Keratinocyte (primary cell): ENCODE results near the gene SPDYE2. TPM values are rescaled to one million over a fixed set of nuclear protein-coding genes. Genes with fewer than 3 reads are reported as not detected.

Source experiments
- polyA plus RNA-seq, 5 experiments: library from polyadenylated mRNA; depleted of rRNA in 3 of 5; stranded (reverse) in 3 of 5; stranded (forward) in 1 of 5; unstranded in 1 of 5; fragments of >200 nt; gene quantifications; 1 replicate in 1 of 5; 2 replicates in 3 of 5; 3 replicates in 1 of 5; pipeline versions ENCODE4 v1.2.1 to v1.2.3, GENCODE V29; 2011 to 2012; ENCODE audit warnings: missing spikeins in 2 of 5, low read depth in 1 of 5, low replicate concordance in 1 of 5

SPDYE2 gene
- polyA plus RNA-seq, 1 donor (not counting 4 experiments of a cell fraction or from before 2014, with no cell fraction given) = not detected

Other genes with a start within 250 kb of the SPDYE2 start
- gene SPDYE6, start 194.8 kb upstream of the SPDYE2 start, polyA plus RNA-seq = not detected in 3 replicates
- 12.5 to 16.1 TPM (median 12.9 TPM) in 3 replicates for gene PRKRIP1, start 154.9 kb upstream of the SPDYE2 start, polyA plus RNA-seq
- gene ORAI2, start 117.7 kb upstream of the SPDYE2 start, polyA plus RNA-seq = 2.0 to 4.3 TPM (median 4.1 TPM) in 3 replicates
- 3.1 to 5.5 TPM (median 3.7 TPM) in 3 replicates for gene ALKBH4, start 86.4 kb upstream of the SPDYE2 start, polyA plus RNA-seq
- gene LRWD1, start 86.2 kb upstream of the SPDYE2 start, polyA plus RNA-seq = 11.3 to 15.3 TPM (median 14.4 TPM) in 3 replicates
- 65.0 to 71.8 TPM (median 65.9 TPM) in 3 replicates for gene POLR2J, start 72.3 kb upstream of the SPDYE2 start, polyA plus RNA-seq
- 0.45 to 1.2 TPM (median 0.49 TPM) in 3 replicates for gene RASA4B, start 33.4 kb upstream of the SPDYE2 start, polyA plus RNA-seq
- gene UPK3BL2, start 7.5 kb upstream of the SPDYE2 start, polyA plus RNA-seq = 4.6 to 27.3 TPM (median 6.3 TPM) in 3 replicates
- gene POLR2J3, start 21.4 kb downstream of the SPDYE2 start, polyA plus RNA-seq = 30.0 to 93.6 TPM (median 44.4 TPM) in 3 replicates
- 0.39 to 1.3 TPM (median 1.1 TPM) in 3 replicates for gene RASA4, start 65.5 kb downstream of the SPDYE2 start, polyA plus RNA-seq
- 20.3 to 112 TPM (median 48.2 TPM) in 3 replicates for gene UPK3BL1, start 91.6 kb downstream of the SPDYE2 start, polyA plus RNA-seq
- not detected in 3 replicates for gene SPDYE2B, start 99.1 kb downstream of the SPDYE2 start, polyA plus RNA-seq
- gene POLR2J2, start 120.4 kb downstream of the SPDYE2 start, polyA plus RNA-seq = 1.9 to 3.1 TPM (median 2.8 TPM) in 3 replicates
- 2.9 to 7.3 TPM (median 4.1 TPM) in 3 replicates for gene FAM185A, start 197.8 kb downstream of the SPDYE2 start, polyA plus RNA-seq